G401 (cell line): Measurements from ENCODE around the gene SMIM11. TPM values are rescaled to one million over a fixed set of nuclear protein-coding genes. Genes with fewer than 3 reads are reported as not detected.
"Not testable (repeated sequence)": the region's sequence is repeated elsewhere in the genome, so short reads cannot be mapped to it uniquely, and the experiment has no call there.

ENCODE experiments used
- DNase-seq: peaks from one replicate; pipeline ENCODE4 v3.0.0-alpha.2; 2015; ENCODE audit warnings: low spot score
- in situ Hi-C: cut with HindIII; loops from 2 replicates; pipeline ENCODE4 v1.10.0; 2016; ENCODE audit warnings: low sequenced_read_pairs, mixed read lengths
- total RNA-seq: library from RNA; depleted of rRNA; stranded (reverse); fragments of >200 nt; shearing (Covaris generic); gene quantifications from 2 replicates; pipeline ENCODE4 v1.2.3, GENCODE V29; 2014; rRNA removed

SMIM11 gene
- total RNA-seq, 1 experiment from 2014 or later: not detected

DNA sequence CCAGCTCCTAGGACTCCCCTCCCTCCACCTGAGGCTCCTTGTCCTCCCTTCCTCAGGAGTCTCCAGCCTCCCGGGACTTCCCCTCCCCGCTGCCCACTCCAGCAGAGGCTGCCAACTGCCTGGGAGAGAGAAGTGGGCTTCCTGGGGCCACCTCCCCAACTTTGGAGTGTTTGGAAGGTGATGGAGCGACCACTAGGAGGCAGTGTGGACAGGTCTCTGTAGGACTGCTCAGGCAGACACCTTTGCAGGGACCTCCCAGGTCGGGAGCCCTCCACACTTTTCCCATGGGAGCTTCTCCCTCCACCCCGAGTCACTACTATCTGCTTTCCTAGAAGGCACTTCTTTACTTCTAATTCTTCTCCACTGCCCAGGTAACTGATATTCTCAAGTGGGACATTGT lies 29.4 kb downstream of the SMIM11 start:
- DNase-seq, in situ Hi-C loops: not testable (repeated sequence)

DNA sequence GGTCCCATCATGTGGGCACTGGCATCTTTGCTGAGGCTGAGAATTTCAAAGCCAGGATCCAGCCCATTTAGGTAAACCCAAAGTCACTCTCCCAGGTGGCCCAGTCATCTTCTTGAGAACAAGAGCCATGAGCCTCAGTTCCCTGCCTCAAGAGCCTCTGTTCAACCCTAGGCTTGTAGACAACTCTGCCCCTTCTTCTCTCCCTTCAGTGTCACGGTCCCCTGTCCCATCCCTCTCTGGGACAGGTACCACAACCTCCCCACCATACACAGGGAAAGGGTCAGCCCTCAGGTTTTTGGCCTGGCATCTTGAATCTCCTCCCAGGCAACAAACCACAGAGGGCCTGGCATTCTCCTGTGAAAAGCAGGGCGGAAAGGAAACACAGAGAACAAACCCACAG lies 30.4 kb downstream of the SMIM11 start:
- DNase-seq, in situ Hi-C loops: not testable (repeated sequence)

DNA sequence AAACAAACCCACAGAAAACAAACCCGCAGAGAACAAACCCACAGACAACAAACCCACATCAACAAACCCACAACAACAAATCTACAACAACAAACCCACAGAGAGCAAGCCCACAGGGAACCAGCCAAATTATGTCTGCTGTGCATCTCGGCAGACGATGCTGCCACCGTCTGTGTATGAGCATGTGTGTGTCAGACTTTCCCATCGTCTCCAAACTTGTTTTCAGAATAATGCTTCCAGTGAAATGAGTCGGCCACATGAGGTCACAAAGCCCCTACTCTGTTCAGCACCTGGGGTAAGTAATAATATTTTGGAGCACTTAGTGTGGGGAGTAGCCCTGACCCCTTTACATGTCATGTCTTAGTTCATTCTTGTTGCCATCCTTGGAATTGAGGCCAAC lies 30.8 kb downstream of the SMIM11 start:
- DNase-seq, in situ Hi-C loops: not testable (repeated sequence)

DNA sequence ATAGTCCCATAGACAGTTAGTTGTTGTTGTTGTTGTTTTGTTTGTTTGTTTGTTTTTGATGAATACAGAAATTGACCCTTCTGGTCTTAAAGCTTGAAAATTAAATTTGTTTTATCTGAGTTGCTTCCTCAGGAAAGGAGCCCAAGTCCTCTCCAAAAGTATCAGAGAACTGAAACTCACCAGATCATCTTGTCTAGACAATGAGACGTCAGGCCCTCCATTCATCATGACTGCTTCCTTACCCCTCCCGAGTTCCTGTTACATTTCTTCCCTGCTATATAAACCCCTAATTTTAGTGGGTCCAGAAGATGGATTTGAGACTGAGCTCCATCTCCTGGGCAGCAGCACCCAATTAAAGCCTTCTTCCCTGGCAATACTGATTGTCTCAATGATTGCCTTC lies 31.4 kb downstream of the SMIM11 start:
- DNase-seq, in situ Hi-C loops: not testable (repeated sequence)

DNA sequence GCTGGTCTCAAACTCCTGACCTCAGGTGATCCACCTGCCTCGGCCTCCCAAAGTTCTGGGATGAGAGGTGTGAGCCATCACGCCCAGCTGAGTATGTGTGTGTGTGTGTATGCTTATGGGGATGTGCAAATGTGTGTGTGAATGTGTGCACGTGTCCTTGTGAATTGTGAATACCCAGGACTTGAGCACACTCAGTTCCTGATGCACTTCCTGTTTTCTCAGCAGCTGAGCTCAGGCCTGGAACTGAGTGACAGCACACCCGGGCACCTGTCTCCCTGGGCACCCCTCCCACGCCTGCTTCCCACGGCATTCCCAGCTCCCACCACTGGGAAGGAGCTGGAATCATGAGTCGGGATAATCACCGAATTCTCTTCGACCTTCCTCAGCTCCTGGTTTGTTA lies 32.0 kb downstream of the SMIM11 start:
- DNase-seq, in situ Hi-C loops: not testable (repeated sequence)

DNA sequence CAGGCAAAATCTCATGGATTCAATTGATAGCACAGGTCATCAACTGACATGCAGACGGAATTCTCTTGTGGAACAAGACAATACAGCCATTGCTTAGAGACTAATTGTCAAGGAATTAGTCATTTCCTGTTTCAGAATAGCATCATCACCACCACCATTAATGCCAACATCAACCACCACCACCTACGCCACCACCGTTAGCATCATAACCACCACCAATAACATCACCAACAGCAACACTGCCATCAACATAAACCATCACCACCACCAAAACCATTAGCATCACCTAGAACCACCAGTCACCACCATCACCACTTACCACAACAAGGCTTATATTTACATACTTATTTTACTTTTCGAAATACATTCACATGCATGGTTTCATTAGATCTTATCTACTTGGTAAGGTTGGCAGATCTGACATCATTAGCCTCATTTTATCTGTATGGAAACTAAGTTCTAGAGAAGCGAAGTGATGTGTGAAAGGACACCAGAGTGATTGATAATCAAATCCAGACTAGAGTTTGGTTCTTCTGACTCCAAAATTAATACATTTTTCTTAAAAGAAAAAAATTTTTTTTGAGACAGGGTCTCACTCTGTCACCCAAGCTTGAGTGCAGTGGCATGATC lies 42.3 kb downstream of the SMIM11 start:
- DNase-seq, in situ Hi-C loops: not testable (repeated sequence)

DNA sequence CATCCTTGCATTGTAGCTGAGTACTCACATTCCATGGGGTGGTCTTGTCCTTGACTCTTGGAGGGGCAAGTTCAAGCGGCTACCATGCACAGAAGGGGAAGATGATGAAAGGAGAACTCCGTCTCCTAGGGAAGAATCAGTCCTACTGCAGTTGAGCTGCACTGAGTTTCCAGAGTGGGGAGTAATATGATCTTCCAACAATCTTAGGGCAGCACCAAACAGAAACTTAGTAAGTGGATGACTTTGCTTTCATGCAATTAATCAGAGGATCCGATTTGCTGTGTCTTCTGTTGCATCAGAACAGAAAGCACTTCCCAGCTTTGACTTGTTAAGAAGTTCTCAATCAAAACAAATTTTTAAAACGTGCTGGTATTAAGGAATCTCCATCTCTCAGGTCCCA lies 48.5 kb downstream of the SMIM11 start, which contains the start of gene SMIM34:
Gene SMIM34, minus strand, starts transcription at position 147 of the 400 bp plus-strand sequence. Its CDS starts 112 bp downstream, at position 35.
- in situ Hi-C loops, DNase-seq: not testable (repeated sequence)

DNA sequence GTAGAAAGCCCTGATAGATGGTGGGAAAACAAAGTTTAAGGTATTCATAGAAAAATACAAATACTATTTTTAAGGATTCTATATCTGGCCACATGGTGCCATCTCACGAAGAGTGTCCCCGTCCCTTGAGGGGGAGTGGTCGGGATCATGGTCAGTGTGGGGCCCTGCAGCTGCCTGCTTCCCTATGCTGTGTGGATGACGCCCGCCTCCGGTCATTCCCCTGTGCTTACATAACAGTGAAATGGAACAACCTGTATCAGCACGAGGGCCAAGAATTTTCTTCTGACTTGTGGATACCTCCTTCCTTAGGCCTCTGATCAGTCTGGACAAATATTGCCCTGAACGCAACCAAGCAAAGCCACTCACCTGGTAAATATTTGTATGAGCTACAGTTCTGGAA lies 52.0 kb downstream of the SMIM11 start:
- DNase-seq, in situ Hi-C loops: not testable (repeated sequence)

DNA sequence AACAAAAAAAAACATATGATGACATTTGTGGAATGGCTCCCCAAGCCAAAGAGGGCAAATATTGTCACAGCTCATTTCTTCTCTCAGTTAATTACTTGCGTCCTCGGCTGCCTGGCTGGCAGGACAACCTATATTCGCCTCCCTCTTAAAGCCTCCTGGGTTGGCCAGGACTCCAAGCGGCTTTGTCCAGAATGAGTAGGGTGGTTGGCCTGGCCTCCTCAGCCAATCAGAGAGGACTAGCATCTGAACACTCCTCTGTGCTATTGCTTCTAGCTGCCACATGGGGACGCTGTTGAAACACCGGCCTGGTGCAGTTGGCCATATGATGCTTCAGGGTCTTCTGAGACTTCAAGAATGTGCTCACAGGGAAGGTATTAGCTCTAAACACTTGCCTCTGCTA lies 53.1 kb downstream of the SMIM11 start:
- DNase-seq, in situ Hi-C loops: not testable (repeated sequence)

DNA sequence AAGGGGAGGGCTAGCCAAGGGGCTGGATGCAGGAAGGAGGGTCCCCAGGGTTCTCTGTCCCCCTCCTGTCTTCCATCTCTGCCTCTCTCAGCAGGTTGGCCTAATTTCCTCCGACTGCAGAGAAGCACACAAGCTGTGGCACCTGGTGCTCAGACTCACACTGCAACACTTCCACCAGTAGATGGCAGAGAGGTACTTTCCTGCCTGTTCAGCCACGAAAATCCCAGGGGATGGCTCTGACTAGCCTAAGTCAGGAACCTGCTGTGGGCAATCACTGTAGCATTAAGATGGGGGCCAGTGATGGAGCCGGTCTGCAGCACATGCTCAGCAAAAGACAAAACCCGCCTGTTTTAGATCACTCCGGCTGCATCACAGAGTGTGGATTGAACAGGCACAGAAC lies 54.4 kb downstream of the SMIM11 start:
- in situ Hi-C loops, DNase-seq: not testable (repeated sequence)

Other genes with a start within 250 kb of the SMIM11 start
- not detected in 2 replicates for gene KCNE2, start 11.5 kb upstream of the SMIM11 start, total RNA-seq
- gene SMIM34, start 48.4 kb downstream of the SMIM11 start, total RNA-seq: 0.68 TPM in 1 of 2 replicates, not detected in the other
- gene KCNE1, start 136.7 kb downstream of the SMIM11 start, total RNA-seq: 0.14 and 0.18 TPM in 2 replicates
- gene RCAN1, start 239.6 kb downstream of the SMIM11 start, total RNA-seq: 14.4 and 21.6 TPM in 2 replicates